Myocyte (in vitro differentiated cells): ENCODE measurements around the gene TTLL11. TPM values are rescaled to one million over a fixed set of nuclear protein-coding genes. Genes with fewer than 3 reads are reported as not detected.
"Not testable (repeated sequence)": the region's sequence is repeated elsewhere in the genome, so short reads cannot be mapped to it uniquely, and the experiment has no call there.

Source experiments
- DNase-seq: peaks from one replicate; pipeline ENCODE4 v3.0.0-alpha.2; 2012; ENCODE audit warnings: low read depth
- total RNA-seq: library from RNA; depleted of rRNA; stranded (reverse); fragments of >200 nt; gene quantifications from 2 replicates; pipeline ENCODE4 v1.2.3, GENCODE V29; 2014

TTLL11 gene
- total RNA-seq, 1 donor from 2014 or later, result 13.5 TPM

DNA sequence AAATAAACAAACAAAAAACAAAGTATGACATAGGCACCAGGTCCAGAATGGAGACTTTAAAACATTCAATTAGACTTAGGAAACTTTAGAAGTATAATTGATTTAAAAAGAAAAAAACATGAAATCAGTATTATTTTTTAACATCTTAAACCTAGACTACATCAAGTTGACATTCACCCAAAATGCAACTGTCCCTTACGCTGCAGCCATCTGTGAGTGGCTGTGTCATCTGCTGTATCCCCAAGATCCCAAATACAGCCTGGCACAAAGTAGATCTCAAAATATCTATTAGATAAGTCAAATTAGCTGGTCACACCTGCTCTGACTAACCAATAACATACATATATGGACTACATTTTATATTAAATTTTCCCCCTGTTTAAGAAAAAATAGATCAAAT lies 7.8 kb downstream of the TTLL11 start:
- no peak for DNase-seq

DNA sequence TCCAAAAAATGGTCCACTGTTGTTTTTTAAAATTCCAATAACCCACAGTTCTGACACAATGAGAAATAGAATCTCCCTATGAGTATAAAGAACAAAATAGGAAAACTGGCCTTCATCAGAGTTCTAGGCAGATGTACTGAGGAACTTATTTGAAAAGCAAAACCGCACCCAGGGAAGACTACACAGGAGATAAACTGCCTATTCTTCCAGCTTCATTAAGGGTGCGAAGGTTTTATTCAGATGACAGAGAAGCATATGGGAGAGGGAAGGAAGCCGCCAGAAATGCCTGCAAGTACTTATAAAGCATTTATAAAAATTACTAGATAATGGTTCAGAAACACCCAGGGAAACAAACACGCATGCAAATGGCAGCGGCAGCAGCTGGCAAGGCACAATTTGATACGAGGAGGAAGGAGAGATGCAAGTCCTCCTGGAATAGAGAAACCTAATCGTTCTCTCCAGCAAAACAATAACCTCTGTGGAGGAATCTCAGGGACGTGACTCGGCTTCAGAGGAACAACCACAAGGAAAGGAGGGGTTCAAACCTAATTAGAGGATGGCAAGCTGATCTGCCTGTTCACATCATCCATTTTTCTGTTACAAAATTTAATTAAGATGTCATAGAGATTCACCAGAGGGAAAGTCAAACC lies 9.0 kb downstream of the TTLL11 start:
- DNase-seq, result no peak

DNA sequence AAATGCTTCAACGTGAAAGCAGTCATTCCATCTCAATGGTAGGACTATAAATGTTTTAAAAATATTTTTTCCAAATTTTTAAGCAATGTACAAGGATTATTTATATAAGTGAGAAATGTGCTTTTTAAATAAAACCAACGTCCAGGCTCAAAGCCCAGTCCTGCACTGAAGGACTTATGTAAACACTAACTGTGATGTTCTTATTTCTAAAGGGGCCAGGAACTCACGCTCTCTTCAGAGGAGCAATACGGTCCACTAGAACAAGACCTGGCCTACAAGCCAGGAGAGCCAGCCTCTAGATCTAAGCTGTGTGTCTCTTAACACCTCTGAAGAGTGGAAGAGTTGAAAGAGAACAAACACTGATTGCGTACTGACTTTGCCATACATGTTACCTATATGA lies 12.1 kb downstream of the TTLL11 start:
- DNase-seq, result no peak

DNA sequence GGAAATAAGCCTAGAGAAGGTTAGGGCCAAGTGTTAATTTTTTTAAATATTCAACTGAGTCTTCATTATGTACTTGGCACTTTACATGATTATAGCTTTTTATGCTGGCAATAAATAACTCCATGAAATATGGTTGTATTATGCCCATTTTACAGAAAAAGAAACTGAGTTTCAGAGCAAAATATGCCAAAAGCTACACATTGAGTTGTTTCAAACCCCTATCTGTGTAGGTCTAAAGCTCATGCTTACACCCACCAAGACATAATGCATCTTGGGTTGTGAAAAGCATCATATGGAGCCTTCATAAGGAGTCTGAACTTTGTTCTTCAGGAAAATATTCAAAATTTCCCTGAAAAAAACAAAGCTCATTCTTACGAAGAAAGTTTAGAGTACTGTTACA lies 14.6 kb downstream of the TTLL11 start:
- no peak for DNase-seq

DNA sequence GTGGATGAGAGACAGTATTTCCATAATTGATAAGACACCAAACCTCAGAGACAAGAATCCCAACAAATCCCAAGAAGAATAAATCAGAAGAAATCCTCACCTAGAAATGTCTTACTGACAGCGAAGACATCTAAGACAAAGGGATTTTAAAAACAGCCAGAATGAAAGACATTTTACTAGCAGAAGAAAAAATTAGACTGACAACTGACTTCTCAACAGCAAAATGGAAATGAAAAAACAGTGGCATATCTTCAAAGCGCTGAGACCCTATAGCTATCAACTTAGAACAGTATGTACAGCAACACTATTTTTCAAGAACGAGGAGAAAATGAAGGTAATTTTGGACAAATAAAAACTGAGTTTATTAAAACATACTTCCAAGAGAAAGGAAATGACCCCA lies 16.3 kb downstream of the TTLL11 start:
- DNase-seq, result no peak

DNA sequence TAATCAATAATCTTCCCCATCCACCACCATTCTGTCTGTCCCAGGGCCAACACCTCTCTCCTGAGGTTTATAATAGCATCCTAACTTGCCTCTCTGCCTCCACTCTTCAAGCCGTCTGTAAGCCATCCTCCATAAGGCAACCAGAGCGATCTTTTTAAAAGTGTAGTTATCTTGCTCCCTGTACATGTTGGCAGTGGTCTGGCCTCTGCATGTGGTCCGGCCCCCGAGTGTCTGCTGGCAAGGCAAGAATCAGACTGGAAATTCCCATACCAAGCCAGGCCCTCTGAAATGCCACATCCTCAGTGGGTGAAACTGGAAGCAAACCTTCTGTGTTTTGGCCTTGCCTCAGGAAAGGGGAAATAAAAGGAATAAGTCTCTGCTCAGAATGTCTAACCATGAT lies 17.0 kb downstream of the TTLL11 start:
- peak; percentile 49 for DNase-seq

DNA sequence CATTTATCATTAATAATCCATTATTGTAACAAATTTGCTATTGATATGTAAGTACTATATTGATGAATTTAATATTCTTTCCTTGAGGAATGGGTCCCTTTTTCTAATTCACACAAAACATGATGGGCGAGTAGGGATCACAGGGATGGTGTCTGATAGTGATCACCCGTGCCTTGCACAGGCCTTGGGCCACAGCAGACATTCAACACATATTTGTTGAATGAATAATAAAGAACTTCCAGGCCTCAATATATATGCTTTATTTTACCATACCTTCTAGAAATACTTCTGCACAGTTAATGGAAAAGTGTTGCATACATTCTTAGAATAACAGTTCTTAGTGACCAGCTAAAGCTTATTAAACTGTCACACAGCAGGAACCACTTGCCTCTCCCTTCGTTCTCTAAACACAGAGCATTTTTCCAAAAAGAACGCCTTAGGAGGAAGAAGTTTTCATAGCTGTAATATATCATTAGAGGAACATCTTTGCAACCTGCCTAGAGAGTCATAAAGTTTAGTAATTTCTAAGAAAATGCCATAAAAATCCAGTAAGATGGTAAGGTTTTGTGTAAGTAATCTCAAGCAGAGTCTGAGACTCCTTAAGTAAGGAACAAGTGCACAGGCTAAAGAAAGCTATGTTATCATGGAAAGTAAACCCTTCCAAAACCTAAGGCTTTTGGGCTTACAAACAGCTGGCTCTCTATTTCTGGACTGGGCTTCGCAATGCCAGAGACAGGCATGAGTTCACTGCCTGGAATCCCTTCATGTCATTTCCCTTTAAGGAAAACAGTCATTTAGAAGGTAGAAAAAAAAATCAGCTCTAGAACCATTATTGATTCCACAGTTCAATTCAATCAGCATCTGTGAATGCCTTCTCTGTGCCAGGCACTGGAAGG lies 17.7 kb downstream of the TTLL11 start:
- DNase-seq, result peak; percentile 83

DNA sequence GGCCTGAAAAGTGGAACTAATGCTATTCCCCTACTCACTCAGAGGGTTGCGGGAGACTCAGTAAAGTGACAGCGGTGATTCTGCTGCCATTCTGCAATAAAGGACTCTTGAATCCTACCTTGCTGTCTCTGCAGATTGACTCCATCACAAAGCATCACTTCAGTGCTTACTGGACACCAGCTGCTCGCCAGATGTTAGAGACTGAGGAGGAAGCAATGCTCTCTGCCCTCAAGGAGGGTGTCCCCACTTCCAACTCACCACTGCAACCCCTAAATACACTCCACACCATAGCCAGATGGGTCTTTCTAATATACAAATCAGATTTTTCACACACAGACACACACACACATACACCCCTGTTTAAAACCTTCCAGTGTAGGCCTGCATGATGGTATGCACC lies 21.4 kb downstream of the TTLL11 start:
- no peak for DNase-seq

DNA sequence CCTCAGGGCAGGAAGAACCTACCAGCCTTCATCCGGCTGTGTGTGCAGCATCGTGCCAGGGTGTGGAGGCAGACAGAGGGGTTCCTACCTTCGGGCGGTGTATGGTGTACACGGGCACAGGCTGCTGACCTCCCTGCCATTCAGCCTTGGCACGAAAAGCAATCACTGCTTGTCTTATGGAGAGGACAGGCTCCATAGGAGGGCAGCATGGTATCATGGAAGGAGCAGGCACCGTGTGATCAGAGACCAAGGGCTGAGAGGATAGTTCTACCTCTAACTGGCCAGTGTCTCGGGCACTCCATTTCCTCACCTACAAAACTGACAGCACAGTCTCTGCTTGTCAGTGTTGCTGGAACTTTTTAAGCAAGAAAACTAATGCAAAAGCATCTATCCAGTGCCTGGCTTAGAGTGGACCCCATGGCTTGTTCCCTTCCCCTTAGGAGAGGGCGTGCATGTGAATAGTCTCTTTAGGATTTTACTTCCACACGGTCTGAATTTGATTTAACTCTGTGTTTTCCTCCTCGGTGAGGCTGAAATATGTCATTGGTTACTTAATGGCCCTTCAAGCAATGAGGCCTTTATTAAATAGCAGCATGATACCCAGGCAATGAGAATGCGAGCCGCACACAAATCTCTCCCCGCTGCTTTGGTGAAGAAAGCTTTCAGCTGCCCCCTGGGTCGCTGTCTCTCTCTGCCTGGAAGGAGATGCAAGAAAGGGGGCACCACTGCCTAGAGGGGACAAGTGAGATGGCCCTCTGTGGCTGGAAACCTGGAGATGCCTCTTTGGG lies 22.2 kb downstream of the TTLL11 start:
- no peak for DNase-seq

DNA sequence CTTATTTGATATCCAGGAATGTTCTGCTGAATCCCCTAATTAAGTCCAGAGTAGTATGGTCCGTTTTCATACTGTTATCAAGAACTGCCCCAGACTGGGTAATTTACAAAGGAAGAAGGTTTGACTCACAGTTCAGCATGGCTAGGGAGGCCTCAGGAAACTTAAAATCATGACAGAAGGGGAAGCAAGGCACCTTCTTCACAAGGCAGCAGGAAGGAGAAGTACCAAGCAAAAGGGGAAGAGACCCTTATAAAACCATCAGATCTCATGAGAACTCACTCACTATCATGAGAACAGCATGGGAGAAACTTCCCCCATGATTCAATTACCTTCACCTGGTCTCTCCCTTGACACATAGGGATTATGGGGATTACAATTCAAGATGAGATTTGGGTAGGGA lies 26.4 kb downstream of the TTLL11 start:
- not testable (repeated sequence) for DNase-seq

DNA sequence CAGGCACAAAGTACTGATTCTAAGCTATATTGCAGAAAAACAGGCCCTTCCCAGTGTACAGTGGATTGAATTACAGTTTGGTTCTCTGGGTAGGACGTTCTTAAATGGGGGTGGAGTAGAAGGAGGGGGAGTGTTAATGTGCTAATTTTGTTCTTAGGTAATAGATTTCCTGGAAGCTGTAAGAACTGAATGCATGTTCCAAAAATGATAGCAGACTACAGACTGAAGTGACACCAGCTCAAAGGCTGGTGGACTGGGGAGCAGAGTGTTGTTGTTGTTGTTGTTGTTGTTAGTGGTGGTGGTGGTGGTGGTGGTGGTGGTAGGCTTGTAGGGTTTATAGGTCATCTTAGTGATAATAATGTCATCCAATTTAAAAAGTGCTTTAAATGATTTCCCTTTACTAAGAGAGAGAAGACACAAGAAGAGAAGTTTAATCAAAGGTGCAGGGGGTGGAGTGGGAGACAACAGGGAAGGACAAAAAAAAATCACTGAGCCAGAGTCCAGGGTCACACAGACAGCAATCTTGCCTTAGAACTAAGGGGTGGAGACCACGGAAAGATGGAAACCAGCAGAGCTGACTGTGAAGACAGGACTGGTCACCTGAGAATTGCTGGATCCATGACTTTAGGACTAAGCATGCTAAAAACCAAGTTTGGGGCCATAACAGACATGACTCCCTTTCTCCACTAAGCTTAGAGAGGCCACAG lies 27.0 kb downstream of the TTLL11 start:
- no peak for DNase-seq

DNA sequence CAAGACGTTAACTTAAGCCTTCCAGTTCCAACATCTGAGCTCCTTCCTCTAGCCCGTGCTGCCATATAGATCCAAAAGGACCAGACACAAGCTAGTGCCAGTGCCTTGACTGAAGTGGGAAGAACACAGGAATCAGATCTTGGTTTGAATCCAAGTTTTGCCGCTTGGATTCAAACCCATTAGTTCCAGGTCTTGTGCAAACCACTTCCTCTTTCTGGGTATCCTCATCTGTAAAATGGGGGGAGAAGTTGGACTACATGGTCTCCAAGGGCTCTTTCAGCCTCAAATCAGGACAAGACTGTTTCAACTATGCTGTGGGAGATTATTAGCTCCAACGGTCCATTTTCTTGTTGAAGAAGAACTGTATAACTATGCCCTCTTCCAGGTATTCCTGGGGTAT lies 32.6 kb downstream of the TTLL11 start:
- DNase-seq, result no peak

DNA sequence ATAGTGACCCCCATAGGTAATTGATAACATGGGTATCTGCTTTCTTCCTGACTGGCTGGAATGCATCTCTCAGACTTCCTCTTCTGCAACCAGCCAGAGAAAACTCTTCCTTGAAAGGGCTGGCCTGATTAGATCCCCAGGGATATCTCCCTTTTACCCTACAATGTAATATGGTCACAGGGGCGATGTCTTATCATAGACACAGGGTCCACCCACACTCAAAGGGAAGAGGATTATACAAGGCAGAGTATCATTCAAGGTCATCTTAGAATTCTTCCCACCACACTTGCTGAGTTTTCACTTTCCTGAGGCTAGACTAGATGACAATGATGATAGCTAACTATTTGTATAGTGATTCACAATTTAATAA lies 33.2 kb downstream of the TTLL11 start:
- no peak for DNase-seq

DNA sequence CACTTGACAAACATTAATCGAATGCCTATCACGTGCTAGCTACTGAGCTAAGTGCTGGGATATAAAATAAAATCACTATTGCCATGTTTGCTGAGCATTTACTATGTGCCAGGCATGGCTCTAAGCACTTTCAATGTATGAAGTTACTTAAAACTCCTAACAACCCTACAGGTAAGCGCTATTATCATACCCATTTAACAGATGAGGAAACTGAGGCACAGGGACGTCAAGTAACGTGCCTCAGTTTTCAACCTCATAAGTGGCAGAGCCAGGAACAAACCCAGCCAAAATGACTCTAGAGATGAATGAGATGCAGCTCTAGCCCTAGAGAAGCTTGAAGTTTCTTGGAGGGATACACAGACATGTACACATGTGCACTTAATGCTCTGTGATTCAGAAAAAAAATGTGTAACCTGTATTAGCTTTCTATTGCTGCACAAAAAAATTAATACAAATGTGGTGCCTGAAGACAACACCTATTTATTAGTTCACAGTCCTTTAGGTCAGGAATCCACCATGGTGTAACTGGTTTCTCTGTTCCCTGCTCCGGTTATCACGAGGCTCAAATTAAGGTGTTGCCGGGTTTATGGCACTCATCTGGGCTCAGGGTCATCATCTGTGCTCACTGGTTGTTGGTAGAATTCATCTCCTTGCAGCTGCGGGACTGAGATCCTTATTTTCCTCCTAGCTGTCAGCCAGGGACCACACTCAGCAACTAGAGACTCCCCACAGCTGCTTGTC lies 33.7 kb downstream of the TTLL11 start:
- no peak for DNase-seq

DNA sequence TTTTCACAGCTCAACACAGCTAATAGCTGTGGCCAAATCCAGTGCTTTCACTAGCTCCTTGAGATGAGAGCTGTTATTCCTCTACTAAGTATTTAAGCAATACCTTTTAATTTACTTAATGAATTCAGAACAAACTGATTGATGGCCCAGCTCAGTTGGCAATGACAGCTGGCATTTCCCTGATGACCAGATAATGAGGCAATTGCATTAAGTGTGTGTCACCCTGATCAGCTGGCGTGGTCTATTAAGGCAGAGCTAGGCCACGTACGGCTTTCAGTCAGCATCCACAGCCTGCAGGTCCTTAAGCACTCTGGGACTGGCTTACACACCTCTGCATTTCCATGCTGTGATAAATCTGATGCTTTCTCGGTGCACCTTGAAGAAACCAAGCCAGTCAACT lies 34.4 kb downstream of the TTLL11 start:
- peak; percentile 59 for DNase-seq

DNA sequence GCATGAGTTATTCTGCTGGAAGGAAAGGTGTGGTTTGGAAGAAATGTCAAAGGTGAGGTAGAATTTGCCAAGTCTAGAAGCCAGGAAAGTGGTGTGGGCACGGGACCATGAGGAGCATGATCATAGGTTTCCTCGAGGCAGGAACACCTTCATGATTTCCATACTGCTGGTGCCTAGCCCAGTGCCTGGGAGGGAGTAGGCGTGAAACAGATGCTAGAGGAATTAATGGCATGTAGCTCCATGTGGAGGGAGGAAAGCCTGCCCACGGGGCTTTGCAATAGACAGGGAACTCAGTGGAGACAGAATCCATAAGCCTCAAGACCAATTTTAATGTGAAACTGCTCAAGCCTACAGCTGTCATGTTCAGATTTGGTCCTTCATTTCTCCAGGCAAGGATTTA lies 35.1 kb downstream of the TTLL11 start:
- DNase-seq, result no peak

DNA sequence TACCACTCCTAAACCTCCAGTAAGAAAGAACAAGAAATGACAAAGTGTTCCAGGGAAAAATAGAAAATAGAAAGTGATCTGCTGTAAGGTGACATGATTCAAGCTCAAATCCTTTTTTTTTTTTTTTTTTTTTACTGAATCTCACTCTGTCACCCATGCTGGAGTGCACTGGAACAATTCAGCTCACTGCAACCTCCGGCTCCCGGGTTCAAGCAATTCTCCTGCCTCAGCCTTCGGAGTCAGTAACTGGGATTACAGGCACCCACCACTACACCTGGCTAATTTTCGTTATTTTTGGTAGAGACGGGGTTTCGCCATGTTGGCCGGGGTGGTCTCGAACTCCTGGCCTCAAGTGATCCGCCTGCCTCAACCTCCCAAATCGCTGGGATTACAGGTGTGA lies 35.9 kb downstream of the TTLL11 start:
- DNase-seq, result no peak

DNA sequence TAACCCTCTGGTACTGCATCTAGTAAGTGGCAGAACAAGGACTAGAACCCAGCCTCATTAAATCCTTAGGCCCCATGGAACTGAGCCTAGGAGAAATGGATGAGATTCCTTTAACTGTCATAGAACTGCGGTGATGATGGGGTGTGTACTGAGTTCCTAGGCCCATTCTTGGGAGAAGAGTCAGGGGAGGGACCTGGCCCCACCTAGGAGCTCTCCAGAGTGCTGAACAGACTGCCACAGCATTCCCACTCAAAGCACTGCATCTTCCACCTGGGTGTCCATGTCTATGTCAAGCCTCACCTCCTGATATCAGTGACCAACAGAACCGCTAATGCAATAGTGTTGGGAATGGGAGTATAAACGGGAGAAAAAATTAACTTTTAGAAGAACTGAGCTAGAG lies 36.6 kb downstream of the TTLL11 start:
- DNase-seq, result peak; percentile 52

DNA sequence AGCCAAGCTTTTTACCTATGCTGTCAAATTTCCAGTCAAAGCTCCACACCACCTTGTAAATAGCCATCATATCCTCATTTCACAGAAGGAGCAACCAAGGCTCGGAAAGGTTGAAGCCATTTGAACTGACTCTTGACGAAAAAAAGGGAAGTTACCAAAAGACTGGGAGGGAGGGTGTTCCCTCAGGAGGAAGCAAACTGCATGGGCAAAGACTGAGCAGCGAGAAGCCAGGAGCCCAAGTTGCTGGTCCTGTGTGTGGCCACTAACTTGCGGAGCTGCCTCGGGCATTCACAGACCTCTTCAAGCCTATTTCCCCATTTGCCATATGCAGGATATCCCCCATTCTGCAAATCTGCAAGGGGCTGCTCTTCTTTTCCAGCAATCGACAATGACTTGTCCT lies 37.4 kb downstream of the TTLL11 start:
- no peak for DNase-seq

DNA sequence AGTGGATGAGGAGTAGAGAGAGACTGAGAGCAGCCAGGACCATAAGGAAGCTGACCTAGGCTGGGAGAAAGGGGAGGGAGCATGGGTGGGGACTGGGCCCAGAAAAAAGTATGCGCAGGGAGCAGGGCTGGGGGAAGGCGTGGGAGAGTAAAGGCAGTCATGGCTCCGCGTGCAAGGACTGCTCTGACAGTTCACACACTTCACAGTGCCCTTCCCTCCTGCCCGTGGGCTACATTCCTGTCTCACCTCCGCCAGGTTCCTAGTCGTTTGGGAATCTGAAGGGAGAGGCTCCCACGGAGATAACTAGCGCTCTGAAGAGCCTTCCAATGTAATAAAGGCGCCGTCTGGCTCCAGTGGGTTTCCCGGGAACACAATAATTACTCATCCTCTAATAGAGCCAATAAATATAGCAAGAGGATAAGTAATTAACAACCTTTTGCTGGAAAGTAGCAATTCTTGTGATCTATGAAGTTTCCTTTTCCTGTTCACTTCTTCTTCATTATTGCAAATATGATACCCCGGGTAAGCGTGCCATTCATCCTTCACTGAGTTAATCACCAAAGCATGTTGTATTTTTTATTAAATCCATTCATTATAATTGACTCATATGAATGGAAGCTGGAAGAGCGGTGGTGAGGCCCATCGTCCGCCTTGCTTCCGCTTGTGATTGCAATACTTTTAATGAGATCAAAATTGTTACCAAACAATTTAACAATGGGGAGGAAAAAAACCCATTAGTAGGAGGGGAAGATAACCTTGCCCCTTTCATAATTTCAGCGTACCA lies 39.3 kb downstream of the TTLL11 start:
- DNase-seq, result no peak
